ENCODE data around the gene TAS2R13.

GRCh38 chr12:10936506-10936905 lies 27.1 kb upstream of the TAS2R13 start:
- no peak for TF ChIP-seq CTCF (IDR thresholded peaks at IDR 0.05)
- no peak for TF ChIP-seq POLR2A (IDR thresholded peaks at IDR 0.05)
